H9 (cell line): Measurements from ENCODE around the gene MRAP. TPM values are rescaled to one million over a fixed set of nuclear protein-coding genes. Genes with fewer than 3 reads are reported as not detected.

Experiments used
- DNase-seq: peaks from one replicate; pipeline ENCODE4 v3.0.0-alpha.2; 2017
- H2AFZ ChIP-seq: one replicate; pipeline ENCODE4 v1.6.1; 2013; ENCODE audit warnings: mild to moderate bottlenecking, low read length, control low read depth, moderate library complexity
- H2AK5ac ChIP-seq: 2 replicates; pipeline ENCODE4 v1.6.1; 2013; ENCODE audit warnings: low read length, control low read depth, mixed read lengths; ENCODE audit not compliant: insufficient read length
- H2BK120ac ChIP-seq: one replicate; pipeline ENCODE4 v1.6.1; 2013; ENCODE audit warnings: low read depth, mild to moderate bottlenecking, low read length, control low read depth, inconsistent platforms; ENCODE audit not compliant: poor library complexity, severe bottlenecking
- H2BK12ac ChIP-seq: 2 replicates; pipeline ENCODE4 v1.6.1; 2013; ENCODE audit warnings: low read length, control low read depth, mixed read lengths, low read depth; ENCODE audit not compliant: insufficient read length
- H2BK15ac ChIP-seq: 2 replicates; pipeline ENCODE4 v1.6.1; 2013; ENCODE audit warnings: low read depth, low read length, control low read depth
- H2BK20ac ChIP-seq: one replicate; pipeline ENCODE4 v1.6.1; 2013; ENCODE audit warnings: low read depth, mild to moderate bottlenecking, low read length, control low read depth, inconsistent platforms; ENCODE audit not compliant: poor library complexity, severe bottlenecking
- H2BK5ac ChIP-seq: 2 replicates; pipeline ENCODE4 v1.6.1; 2013; ENCODE audit warnings: low read length, control low read depth, mixed read lengths; ENCODE audit not compliant: insufficient read length
- H3K14ac ChIP-seq: 2 replicates; pipeline ENCODE4 v1.6.1; 2013; ENCODE audit warnings: low read length, control low read depth; ENCODE audit not compliant: insufficient read depth
- H3K18ac ChIP-seq: 2 replicates; pipeline ENCODE4 v1.6.1; 2013; ENCODE audit warnings: low read depth, mild to moderate bottlenecking, mixed read lengths, low read length, control low read depth; ENCODE audit not compliant: insufficient read length
- H3K23ac ChIP-seq: 2 replicates; pipeline ENCODE4 v1.6.1; 2013; ENCODE audit warnings: low read length, control low read depth, mixed read lengths, low read depth; ENCODE audit not compliant: insufficient read length
- H3K23me2 ChIP-seq: 2 replicates; pipeline ENCODE4 v1.6.1; 2013; ENCODE audit warnings: low read depth, mild to moderate bottlenecking, mixed read lengths, low read length, control low read depth; ENCODE audit not compliant: insufficient read length, poor library complexity, severe bottlenecking
- H3K27ac ChIP-seq: 2 replicates; pipeline ENCODE4 v1.5.1; 2013; ENCODE audit warnings: low read length, control low read depth, mixed read lengths, low read depth; ENCODE audit not compliant: insufficient read length
- H3K27me3 ChIP-seq: 2 replicates; pipeline ENCODE4 v1.6.1; 2013; ENCODE audit warnings: low read length, control low read depth, inconsistent platforms; ENCODE audit not compliant: insufficient read depth
- H3K4ac ChIP-seq: 2 replicates; pipeline ENCODE4 v1.6.1; 2013; ENCODE audit warnings: low read depth, mild to moderate bottlenecking, control low read depth, inconsistent platforms, low read length, moderate library complexity
- H3K4me1 ChIP-seq: 2 replicates; pipeline ENCODE4 v1.6.1; 2013; ENCODE audit warnings: low read length, control low read depth, inconsistent platforms; ENCODE audit not compliant: insufficient read depth
- H3K4me2 ChIP-seq: 2 replicates; pipeline ENCODE4 v1.6.1; 2013; ENCODE audit warnings: low read length, control low read depth, mixed read lengths; ENCODE audit not compliant: insufficient read length, insufficient read depth
- H3K56ac ChIP-seq: 2 replicates; pipeline ENCODE4 v1.6.1; 2013; ENCODE audit warnings: low read depth, mild to moderate bottlenecking, mixed read lengths, low read length, control low read depth; ENCODE audit not compliant: insufficient read length
- H3K79me1 ChIP-seq: 2 replicates; pipeline ENCODE4 v1.6.1; 2013; ENCODE audit warnings: low read depth, mild to moderate bottlenecking, moderate library complexity, low read length, control low read depth, inconsistent platforms; ENCODE audit not compliant: insufficient read depth, poor library complexity, severe bottlenecking
- H3K79me2 ChIP-seq: 2 replicates; pipeline ENCODE4 v1.6.1; 2013; ENCODE audit warnings: low read length, control low read depth, inconsistent platforms; ENCODE audit not compliant: insufficient read depth
- H3K9ac ChIP-seq: 2 replicates; pipeline ENCODE4 v1.6.1; 2013; ENCODE audit warnings: low read length, control low read depth, mixed read lengths; ENCODE audit not compliant: insufficient read length; ENCODE audit errors: extremely low read depth
- H3K9me3 ChIP-seq: one replicate; pipeline ENCODE4 v1.6.1; 2013; ENCODE audit warnings: low read depth, low read length, inconsistent platforms; ENCODE audit not compliant: control insufficient read depth
- H3T11ph ChIP-seq: one replicate; pipeline ENCODE4 v1.6.1; 2013; ENCODE audit warnings: mild to moderate bottlenecking, low read length, control low read depth, inconsistent platforms
- H4K20me1 ChIP-seq: one replicate; pipeline ENCODE4 v1.6.1; 2013; ENCODE audit not compliant: control insufficient read depth, insufficient read length, insufficient read depth
- H4K5ac ChIP-seq: 2 replicates; pipeline ENCODE4 v1.6.1; 2013; ENCODE audit warnings: low read depth, mild to moderate bottlenecking, mixed read lengths, low read length, control low read depth; ENCODE audit not compliant: insufficient read length
- H4K8ac ChIP-seq: replicated peaks from 2 replicates; pipeline ENCODE4 v1.6.1; 2013; ENCODE audit warnings: low read length, control low read depth, mixed read lengths, low read depth; ENCODE audit not compliant: insufficient read length
- H4K91ac ChIP-seq: 2 replicates; pipeline ENCODE4 v1.6.1; 2013; ENCODE audit warnings: low read depth, mild to moderate bottlenecking, moderate library complexity, mixed read lengths, low read length, control low read depth; ENCODE audit not compliant: insufficient read length
- H3K27ac Mint-ChIP-seq, 3 experiments: 2 replicates in 2 of 3; 3 replicates in 1 of 3; pipeline ENCODE4 v1.8.0; 2020 to 2021; ENCODE audit warnings: mixed read lengths in 3 of 3, mild to moderate bottlenecking in 1 of 3, moderate library complexity in 1 of 3
- H3K27me3 Mint-ChIP-seq: 2 replicates; pipeline ENCODE4 v1.8.0; 2021; ENCODE audit warnings: low read depth, mild to moderate bottlenecking, moderate library complexity, mixed read lengths
- H3K36me3 Mint-ChIP-seq, 3 experiments: 2 replicates in 2 of 3; 3 replicates in 1 of 3; pipeline ENCODE4 v1.8.0; 2020 to 2021; ENCODE audit warnings: low read depth in 3 of 3, mixed read lengths in 3 of 3; ENCODE audit not compliant: insufficient read depth in 1 of 3
- H3K4me1 Mint-ChIP-seq, 2 experiments: 2 replicates each; pipeline ENCODE4 v1.8.0; 2020; ENCODE audit warnings: mixed read lengths in 2 of 2
- H3K4me3 Mint-ChIP-seq, 2 experiments: 2 replicates in 1 of 2; 3 replicates in 1 of 2; pipeline ENCODE4 v1.8.0; 2020 to 2021; ENCODE audit warnings: mild to moderate bottlenecking in 2 of 2, mixed read lengths in 2 of 2, moderate library complexity in 1 of 2
- H3K9me3 Mint-ChIP-seq, 2 experiments: 2 replicates in 1 of 2; 3 replicates in 1 of 2; pipeline ENCODE4 v1.8.0; 2020; ENCODE audit warnings: mild to moderate bottlenecking in 2 of 2, mixed read lengths in 2 of 2, moderate library complexity in 1 of 2
- WGBS: extraction: QIAGEN DNeasy Blood & Tissue Kit; methylation state at CpG from one replicate; pipeline ENCODE4 v1.1.7; 2013; ENCODE audit warnings: missing lambda C conversion rate, low lambda C conversion rate, mixed read lengths; ENCODE audit not compliant: insufficient read length; ENCODE audit errors: extremely low coverage; 5-methylcytosine and 5-hydroxymethylcytosine counted together
- total RNA-seq: library from RNA; stranded (reverse); gene quantifications from 2 replicates; pipeline ENCODE4 v1.2.1, GENCODE V29; 2021
- TF ChIP-seq, protein P1 (sequence below): fragments of 200-600 bp; sonication (generic); conservative IDR thresholded peaks from 3 replicates; pipeline ENCODE4 v1.8.0; 2021; ENCODE audit warnings: antibody characterized with exemption, mild to moderate bottlenecking

MRAP gene
- total RNA-seq, 1 experiment from 2014 or later: not detected

DNA sequence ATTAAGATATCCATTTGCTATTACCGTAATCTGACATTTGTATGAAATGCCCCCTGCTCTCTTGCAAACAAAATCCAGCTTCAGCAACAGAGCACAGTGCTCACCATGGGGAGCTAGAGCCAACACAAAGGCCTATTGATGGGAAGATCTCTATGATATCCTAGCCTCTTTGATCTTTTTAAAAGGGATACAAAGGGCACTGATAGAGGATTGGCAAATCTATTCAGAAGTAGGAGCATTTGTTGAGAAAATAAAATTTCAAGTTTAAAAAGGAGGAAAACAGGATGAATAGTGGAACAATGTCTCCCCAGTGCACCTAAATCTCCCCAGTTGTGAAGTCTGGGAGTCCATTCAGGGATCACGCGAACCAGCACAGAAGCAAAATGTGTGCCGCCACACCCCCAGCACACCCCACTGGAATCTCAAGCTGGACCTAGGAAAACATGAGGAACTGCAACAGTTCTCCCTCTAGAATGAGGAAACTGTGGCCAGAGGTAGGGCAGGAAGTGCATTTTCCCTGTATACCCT, 32.2 kb downstream of the MRAP start:
- Histone ChIP-seq H3K79me2 (no peaks in the 10 kb centered on the region), H3K9ac (no peak overlapping the region), H3K27ac (no peak overlapping the region), H3K14ac (no peak overlapping the region), H2BK120ac (no peak overlapping the region), H3K9me3 (no peaks in the 10 kb centered on the region), H3K79me1 (no peaks in the 10 kb centered on the region), H3K4me2 (no peak overlapping the region), H2BK12ac (no peak overlapping the region), H2AK5ac (no peak overlapping the region), H3K4ac (no peak overlapping the region), H4K5ac (no peak overlapping the region), H4K20me1 (no peaks in the 10 kb centered on the region), H3T11ph (no peak overlapping the region), H3K4me1 (no peaks in the 10 kb centered on the region), H4K91ac (no peak overlapping the region), H2BK15ac (no peak overlapping the region), H3K18ac (no peak overlapping the region), H4K8ac (no peak overlapping the region), H3K27me3 (no peaks in the 10 kb centered on the region), H2AFZ (no peak overlapping the region), H3K23me2 (no peaks in the 10 kb centered on the region), H2BK5ac (no peak overlapping the region), H3K56ac (no peak overlapping the region), H2BK20ac (no peak overlapping the region), H3K23ac (no peak overlapping the region)
- TF ChIP-seq, protein P1, sequence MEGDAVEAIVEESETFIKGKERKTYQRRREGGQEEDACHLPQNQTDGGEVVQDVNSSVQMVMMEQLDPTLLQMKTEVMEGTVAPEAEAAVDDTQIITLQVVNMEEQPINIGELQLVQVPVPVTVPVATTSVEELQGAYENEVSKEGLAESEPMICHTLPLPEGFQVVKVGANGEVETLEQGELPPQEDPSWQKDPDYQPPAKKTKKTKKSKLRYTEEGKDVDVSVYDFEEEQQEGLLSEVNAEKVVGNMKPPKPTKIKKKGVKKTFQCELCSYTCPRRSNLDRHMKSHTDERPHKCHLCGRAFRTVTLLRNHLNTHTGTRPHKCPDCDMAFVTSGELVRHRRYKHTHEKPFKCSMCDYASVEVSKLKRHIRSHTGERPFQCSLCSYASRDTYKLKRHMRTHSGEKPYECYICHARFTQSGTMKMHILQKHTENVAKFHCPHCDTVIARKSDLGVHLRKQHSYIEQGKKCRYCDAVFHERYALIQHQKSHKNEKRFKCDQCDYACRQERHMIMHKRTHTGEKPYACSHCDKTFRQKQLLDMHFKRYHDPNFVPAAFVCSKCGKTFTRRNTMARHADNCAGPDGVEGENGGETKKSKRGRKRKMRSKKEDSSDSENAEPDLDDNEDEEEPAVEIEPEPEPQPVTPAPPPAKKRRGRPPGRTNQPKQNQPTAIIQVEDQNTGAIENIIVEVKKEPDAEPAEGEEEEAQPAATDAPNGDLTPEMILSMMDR: no peak
- no peak overlapping the region for H3K4me3 Mint-ChIP-seq
- H3K27ac Mint-ChIP-seq: peak overlapping the region; percentile 31 to 93 (median 91); a peak in 3 of 7 replicates
- no peak for DNase-seq
- H3K9me3 Mint-ChIP-seq: no peaks in the 10 kb centered on the region
- H3K27me3 Mint-ChIP-seq: no peaks in the 10 kb centered on the region
- WGBS: no CpG with 5 or more reads among the region's 4 CpGs
- H3K4me1 Mint-ChIP-seq: peaks cover 27 to 30% of the 10 kb centered on the region in 2 experiments
- H3K36me3 Mint-ChIP-seq: peaks cover 36 to 86% (median 75%) of the 10 kb centered on the region in 3 experiments; a peak in 6 of 7 replicates
